Colon (tissue), 2 donors: ENCODE results near the gene FOSL2.

ENCODE experiments used
- FAIRE-seq: peaks from 2 replicates; lab custom pipeline; 2012; peaks lifted over from hg19 to GRCh38; lab: Jason Lieb, UNC
- donor health status: control.
- donor health status: control.

FOSL2 gene

DNA sequence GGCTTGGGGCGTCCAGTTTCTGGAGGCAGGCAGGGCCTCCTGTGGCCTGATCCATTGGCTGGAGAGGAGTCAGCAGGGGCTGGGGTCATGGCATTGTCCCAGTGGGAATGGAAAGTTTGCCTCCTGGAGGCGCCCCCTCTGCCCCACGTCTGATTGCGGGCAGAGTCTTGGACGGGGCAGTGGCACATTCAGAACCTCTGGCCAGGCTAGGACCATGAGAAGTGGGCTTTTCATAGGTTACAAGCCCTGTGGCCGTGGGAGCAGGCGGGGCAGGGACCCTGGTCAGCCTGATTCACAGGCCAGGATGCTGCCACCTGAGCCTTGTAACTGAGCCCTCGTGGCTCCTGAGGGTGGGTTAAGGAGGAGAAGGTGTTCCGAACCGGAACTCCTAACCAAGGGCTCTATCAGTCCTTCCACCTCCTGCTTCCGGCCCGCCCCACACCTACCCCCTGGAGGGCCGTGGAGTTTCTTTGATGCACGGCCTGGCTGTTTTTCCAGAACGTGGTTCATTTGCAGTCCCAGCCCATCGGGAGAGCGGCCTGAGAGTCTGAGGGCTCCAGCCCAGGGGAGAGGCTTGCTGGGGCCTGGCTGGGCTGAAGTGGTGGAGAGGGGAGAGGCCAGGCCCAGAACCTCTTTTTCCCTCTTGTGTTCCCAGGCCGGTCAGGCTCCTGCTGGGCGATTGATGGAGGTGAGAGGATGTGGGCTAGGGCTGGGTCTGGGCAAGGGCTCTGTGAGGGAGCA lies 59.3 kb downstream of the FOSL2 start:
- FAIRE-seq: no peak

DNA sequence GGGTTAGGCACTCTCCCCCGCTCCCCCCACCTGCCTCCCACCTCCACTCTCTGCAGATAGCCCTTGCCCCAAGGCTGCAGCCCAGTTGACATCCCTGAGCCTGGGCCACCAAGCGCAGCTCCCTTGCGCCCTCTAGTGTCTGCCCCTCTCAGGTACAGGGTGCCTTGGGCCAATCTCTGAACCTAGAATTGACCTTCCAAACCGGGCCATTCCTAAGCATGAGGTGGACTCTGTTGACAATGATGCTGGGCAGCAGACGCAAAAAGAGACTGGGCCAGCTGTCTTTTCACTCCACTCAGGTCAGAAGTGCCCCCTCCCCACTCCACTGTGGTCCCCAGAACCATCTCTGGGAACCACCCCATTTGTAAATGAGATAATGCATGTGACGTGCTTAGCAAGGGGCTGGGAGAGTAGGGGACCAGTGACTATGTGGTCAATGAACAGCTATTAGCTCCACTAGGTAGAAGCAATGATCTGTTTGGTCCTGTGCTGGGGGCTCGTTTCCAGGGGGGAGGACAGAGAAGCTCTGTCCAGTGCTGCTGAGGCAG lies 60.0 kb downstream of the FOSL2 start:
- no peak for FAIRE-seq

DNA sequence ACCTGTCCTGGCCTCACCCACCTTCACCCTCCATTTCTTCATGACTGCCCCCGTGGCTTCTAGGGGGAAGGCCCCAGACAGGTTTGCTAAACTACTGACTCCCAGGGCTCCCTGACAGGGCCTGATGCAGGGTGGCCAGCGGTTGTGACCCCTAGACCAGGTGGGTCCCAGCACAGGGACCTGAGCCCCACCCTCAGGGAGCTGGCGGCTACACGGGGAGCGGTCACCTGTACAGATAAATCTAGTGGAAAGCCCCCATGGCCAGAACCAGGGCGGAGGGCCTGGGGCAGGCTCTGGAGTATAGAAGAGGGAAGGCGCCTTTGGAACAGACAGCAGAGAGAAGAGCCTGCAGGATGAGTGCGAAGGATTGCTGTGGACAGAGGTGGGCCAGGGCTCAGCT lies 60.7 kb downstream of the FOSL2 start:
- FAIRE-seq: no peak

DNA sequence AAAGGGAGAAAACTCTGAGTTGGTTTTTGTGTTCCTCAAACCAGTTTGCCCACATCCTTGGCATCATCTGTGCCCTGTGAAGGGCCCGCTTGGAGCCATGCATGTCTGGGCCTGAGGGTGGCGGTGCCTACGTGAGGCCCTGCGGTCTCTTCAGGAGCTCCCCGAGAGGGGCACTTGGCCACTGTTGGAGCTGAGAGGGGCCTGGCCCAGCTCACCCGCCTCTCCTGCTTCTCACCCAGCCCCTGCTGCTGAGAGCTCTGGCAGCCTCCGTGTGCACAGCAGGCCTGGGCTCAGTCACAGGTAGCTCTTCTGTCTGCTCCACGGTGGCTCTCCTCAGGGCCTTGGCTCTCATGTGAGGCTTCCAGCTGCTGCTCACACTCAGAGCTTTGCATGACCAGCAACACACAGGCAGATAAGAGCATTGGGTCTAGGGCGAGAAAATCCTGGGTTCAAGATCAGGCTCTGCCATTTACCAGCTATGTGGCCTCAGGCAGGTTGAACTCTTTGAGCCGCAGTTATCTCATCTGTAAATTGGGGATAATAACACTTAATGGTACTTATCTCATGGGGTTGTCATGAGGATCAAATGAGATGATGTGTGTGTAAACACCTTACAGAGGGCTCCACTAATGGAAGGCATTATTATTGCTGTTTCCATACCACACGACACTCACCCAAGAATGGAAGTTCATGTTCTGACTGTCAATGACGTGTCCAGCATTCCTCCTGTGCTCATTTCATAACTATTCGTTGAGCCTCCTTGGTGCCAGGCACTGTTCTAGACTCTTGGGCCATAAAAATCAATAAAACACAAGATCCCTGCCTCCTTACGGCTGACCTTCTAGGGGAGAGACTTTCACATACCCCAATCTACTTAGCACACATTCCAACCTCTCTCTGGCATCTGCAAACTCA lies 61.6 kb downstream of the FOSL2 start:
- no peak for FAIRE-seq

DNA sequence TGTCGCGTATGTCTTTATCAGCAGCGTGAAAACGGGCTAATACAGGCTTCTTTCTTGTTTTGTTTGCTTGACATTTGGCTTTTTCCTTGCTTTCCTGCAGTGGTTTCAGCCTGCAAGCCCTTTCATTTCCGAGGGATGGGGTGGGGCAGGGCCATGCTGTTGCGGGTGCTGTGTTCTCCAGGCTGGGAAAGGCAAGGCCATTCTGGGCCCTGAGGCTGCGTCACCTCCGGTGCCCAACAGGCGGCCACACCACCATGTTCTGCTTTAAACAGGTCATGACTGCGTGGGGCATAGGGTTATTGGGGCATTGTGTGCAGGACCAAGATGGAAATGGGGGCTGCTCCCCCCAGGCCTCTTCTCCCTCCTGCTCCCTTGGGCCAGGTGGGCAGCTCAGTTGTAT lies 64.6 kb downstream of the FOSL2 start:
- no peak for FAIRE-seq

DNA sequence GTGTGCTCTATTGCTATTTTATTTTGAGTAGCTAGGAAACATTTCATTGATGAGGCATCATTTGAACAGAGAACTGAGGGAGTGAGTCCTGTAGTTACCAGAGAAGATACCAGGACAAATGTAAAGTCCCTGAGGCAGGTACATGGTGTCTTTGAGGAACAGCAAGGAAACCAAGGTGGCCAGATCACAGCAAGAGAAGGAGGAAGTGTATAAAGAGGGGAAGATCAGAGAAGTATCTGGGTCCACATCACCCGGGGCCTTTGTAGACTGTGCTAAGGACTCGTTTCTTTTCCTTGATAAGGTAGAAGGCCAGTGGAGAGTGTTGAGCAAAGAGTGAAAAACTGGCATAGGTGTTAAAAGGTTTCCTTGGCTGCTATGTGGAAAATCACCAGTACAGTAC lies 68.4 kb downstream of the FOSL2 start:
- no peak for FAIRE-seq

DNA sequence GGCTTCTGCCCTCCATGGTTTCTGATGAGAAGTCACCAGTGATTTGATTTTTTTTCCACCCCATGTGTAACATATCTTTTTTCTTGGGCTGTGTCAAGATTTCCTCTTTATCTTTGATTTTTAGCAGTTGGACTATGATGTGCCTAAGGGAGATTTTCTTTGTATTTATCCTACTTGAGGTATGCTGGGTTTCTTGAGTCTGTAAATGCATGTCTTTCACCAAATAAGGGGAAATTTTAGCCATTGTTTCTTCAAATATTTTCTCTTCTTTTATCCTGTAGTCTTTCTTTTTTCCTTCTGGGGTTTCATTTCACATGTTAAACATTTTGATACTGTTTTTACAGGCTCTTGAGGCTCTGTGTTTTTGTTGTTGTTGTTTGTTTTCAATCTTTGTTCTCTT lies 69.5 kb downstream of the FOSL2 start:
- no peak for FAIRE-seq

DNA sequence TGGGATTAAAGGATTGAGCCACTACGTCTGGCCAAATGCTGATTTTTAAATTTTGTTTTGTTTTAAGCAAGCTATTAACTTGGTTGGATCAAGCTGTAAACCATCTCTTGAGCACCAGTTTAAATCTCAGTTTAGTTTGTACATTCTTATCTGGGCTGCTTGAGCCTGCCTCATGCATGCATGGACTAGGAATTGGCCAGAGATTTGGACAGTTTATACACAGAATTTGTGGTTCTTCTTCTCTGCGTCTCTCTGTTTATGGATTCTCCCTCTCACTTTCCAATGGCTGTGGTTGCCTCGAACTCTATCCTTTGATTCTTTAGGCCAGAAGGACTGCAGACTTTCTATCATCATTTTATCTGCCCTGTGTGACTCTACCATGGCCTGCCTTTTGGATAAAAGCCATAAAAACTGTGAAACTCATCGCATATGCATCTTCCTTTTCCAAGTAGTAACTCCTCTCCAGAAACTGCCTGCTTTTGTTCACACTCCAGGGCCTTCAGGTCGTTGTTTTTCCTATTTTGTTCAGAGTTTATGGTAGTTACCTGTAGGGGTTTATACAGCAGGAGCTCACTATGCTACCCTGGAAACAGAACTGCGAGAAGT lies 70.7 kb downstream of the FOSL2 start:
- FAIRE-seq: no peak

DNA sequence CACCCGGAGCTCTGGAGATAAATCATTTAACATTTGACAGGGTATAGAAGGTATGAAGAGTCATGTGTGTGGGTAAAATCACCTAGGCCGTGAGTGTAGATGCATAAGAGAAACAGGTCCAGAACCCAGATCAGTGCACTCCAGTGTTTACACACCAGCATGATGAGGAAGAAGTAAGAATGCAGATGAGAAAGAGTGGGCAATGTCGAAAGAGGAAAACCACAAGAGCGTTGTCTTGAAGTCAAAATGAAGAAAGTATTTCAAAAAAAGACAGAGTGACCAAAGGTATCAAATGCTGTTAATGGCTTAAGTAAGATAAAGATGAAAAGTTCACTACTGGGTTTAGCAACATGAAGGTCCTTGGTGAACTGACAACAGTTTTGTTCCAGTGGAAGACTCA lies 71.2 kb downstream of the FOSL2 start:
- FAIRE-seq: no peak

DNA sequence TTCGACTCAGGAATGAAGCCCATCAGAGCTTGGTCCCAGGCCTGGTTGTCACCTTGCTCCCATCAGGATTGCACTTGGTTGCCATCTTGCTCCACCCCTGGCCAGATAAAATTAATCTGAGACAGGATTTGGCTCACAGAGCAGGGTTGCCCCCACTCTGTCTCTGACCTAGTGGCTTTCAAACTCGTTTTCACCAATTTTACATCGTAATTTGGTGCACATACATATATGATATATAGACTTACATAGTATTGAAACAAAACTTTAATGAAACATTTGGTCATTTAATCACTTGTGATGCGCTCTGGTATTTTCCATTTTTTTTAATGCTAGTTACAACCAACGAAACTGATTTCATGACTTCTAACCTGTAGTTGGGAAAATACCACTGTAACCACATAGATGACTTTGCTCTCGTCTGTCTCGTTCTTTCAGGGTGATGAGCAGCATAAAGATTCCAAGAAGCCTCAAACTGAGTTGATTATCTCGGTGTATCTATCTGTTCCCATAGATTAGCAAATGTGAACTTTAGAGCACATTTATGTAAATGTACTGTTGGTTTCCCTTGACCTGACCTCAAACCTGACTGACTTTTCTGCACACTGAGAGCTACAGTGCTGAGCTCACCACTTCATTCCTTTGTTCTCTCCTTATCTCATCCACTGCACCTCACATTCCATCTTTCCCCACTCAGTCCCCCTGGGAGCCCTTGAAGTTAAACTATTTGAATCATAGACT lies 72.7 kb downstream of the FOSL2 start:
- FAIRE-seq: no peak
